Astrocyte (in vitro differentiated cells and primary cell): ENCODE results near the gene LMCD1. TPM values are rescaled to one million over a fixed set of nuclear protein-coding genes. Genes with fewer than 3 reads are reported as not detected.

Source experiments
- DNase-seq: peaks from one replicate; pipeline ENCODE4 v3.0.0-alpha.2; 2010; ENCODE audit warnings: low read depth
- FAIRE-seq: peaks from 2 replicates; lab custom pipeline; 2011; peaks lifted over from hg19 to GRCh38; lab: Jason Lieb, UNC
- H2AFZ ChIP-seq: 2 replicates; pipeline ENCODE4 v1.6.0; 2012; ENCODE audit warnings: low read depth, low read length, inconsistent platforms
- H3K27ac ChIP-seq: 2 replicates; pipeline ENCODE4 v1.5.1; 2011; ENCODE audit warnings: low read depth, low read length, inconsistent platforms
- H3K27me3 ChIP-seq: 2 replicates; pipeline ENCODE4 v1.6.0; 2011; ENCODE audit warnings: low read length, inconsistent platforms; ENCODE audit not compliant: insufficient read depth
- H3K36me3 ChIP-seq: 2 replicates; pipeline ENCODE4 v1.5.1; 2011; ENCODE audit warnings: low read length, inconsistent platforms; ENCODE audit not compliant: insufficient read depth
- H3K4me1 ChIP-seq: 2 replicates; pipeline ENCODE4 v1.5.1; 2011; ENCODE audit warnings: low read length, inconsistent platforms; ENCODE audit not compliant: insufficient read depth
- H3K4me2 ChIP-seq: 2 replicates; pipeline ENCODE4 v1.6.0; 2012; ENCODE audit warnings: low read length, inconsistent platforms
- H3K4me3 ChIP-seq: 2 replicates; pipeline ENCODE4 v1.5.1; 2011; ENCODE audit warnings: low read depth, mild to moderate bottlenecking, low read length, inconsistent platforms; ENCODE audit not compliant: insufficient read depth
- H3K79me2 ChIP-seq: 2 replicates; pipeline ENCODE4 v1.6.0; 2012; ENCODE audit warnings: mild to moderate bottlenecking, low read length, inconsistent platforms; ENCODE audit not compliant: insufficient read depth
- H3K9ac ChIP-seq: 2 replicates; pipeline ENCODE4 v1.6.0; 2012; ENCODE audit warnings: mild to moderate bottlenecking, low read length, inconsistent platforms
- H3K9me3 ChIP-seq: 2 replicates; pipeline ENCODE4 v1.5.1; 2012; ENCODE audit warnings: low read depth, mild to moderate bottlenecking, low read length, inconsistent platforms; ENCODE audit not compliant: insufficient read depth
- H4K20me1 ChIP-seq: 2 replicates; pipeline ENCODE4 v1.6.0; 2012; ENCODE audit warnings: low read length, inconsistent platforms; ENCODE audit not compliant: insufficient read depth
- H3K27ac Mint-ChIP-seq: one replicate; pipeline ENCODE4 v1.8.0; 2021; ENCODE audit warnings: mild to moderate bottlenecking, mixed read lengths; ENCODE audit not compliant: unreplicated experiment
- H3K27me3 Mint-ChIP-seq: one replicate; pipeline ENCODE4 v1.8.0; 2021; ENCODE audit warnings: low read depth, mixed read lengths; ENCODE audit not compliant: unreplicated experiment
- H3K36me3 Mint-ChIP-seq: one replicate; pipeline ENCODE4 v1.8.0; 2021; ENCODE audit warnings: low read depth, mixed read lengths; ENCODE audit not compliant: unreplicated experiment
- H3K4me1 Mint-ChIP-seq: one replicate; pipeline ENCODE4 v1.8.0; 2021; ENCODE audit warnings: low read depth, mixed read lengths; ENCODE audit not compliant: unreplicated experiment
- H3K4me3 Mint-ChIP-seq: one replicate; pipeline ENCODE4 v1.8.0; 2021; ENCODE audit warnings: mild to moderate bottlenecking, moderate library complexity, mixed read lengths; ENCODE audit not compliant: unreplicated experiment
- H3K9me3 Mint-ChIP-seq: one replicate; pipeline ENCODE4 v1.8.0; 2021; ENCODE audit warnings: mild to moderate bottlenecking, mixed read lengths; ENCODE audit not compliant: unreplicated experiment
- CTCF ChIP-seq: IDR thresholded peaks from 2 replicates; pipeline ENCODE4 v1.5.1; 2011; ENCODE audit warnings: low read depth, mild to moderate bottlenecking, inconsistent platforms, low read length, moderate library complexity; ENCODE audit not compliant: insufficient read depth
- EZH2 ChIP-seq: IDR thresholded peaks from 2 replicates; pipeline ENCODE4 v1.6.1; 2012; ENCODE audit warnings: mild to moderate bottlenecking, low read length, inconsistent platforms; ENCODE audit not compliant: insufficient read depth
- total RNA-seq: library from RNA; stranded (reverse); gene quantifications from 2 replicates; pipeline ENCODE4 v1.2.1, GENCODE V29; 2021

The LMCD1 gene
- total RNA-seq, 1 donor from 2014 or later, result 374 TPM

DNA sequence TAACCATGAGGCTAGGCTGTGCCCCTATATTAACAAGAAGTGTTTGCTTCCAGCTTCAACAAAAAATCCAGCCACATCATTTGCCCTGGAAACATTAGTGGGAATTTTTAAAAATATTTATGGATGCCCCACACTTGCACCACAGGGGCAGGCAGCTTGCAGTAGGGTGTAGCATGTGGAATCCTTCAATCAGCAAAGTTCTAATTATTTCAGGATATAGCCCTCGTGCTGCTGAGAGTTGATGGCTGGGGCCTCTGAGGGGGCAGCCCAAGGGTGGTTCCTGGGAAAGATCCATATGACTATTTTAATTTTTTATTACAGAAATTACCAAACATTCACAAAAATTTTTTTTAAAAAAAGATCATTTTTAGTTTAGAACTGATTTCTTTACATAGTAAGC is 35.1 kb upstream of the LMCD1 start:
- no peak overlapping the region for H3K27ac ChIP-seq
- no peak overlapping the region for H3K27ac Mint-ChIP-seq

DNA sequence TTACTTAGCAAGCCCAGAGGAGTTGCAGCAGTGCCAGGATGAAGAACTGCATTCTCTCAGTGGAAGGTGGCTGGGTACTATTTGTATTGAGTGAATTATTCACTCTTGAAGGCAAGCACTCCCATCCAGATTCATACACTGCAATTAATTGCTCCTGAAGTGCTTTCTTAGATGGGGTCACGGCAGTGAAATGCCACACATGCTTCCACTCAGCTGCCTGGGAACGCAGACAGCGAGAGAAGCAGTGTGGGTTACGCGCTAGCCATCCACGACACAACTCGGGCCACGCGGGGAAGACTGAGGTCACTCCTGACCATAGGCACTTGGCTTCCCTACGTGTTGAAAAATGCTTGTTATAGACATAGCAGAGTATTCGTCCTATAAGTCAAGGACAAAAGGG is 30.8 kb upstream of the LMCD1 start:
- Mint-ChIP-seq H3K9me3 (no peaks in the 10 kb centered on the region), H3K4me1 (no peaks in the 10 kb centered on the region), H3K4me3 (no peak overlapping the region), H3K27ac (no peak overlapping the region), H3K27me3 (no peaks in the 10 kb centered on the region), H3K36me3 (peaks cover 3% of the 10 kb centered on the region)
- H3K4me3 ChIP-seq, result no peak overlapping the region
- H3K9me3 ChIP-seq, result no peaks in the 10 kb centered on the region
- FAIRE-seq (no peak), DNase-seq (peak; percentile 72)
- no peaks in the 10 kb centered on the region for H4K20me1 ChIP-seq
- no peaks in the 10 kb centered on the region for H3K27me3 ChIP-seq
- no peaks in the 10 kb centered on the region for H3K4me1 ChIP-seq
- no peaks in the 10 kb centered on the region for H3K36me3 ChIP-seq
- no peak overlapping the region for H2AFZ ChIP-seq
- H3K79me2 ChIP-seq, result no peaks in the 10 kb centered on the region
- no peak overlapping the region for H3K4me2 ChIP-seq
- no peak overlapping the region for H3K9ac ChIP-seq
- H3K27ac ChIP-seq, result no peak overlapping the region
- no peak for TF ChIP-seq EZH2
- TF ChIP-seq CTCF, result no peak

More for the DNA sequence above, 35.1 kb upstream of the LMCD1 start:
- Mint-ChIP-seq H3K4me1 (no peaks in the 10 kb centered on the region), H3K9me3 (no peaks in the 10 kb centered on the region), H3K4me3 (no peak overlapping the region), H3K27me3 (peaks cover 4% of the 10 kb centered on the region), H3K36me3 (peaks cover 3% of the 10 kb centered on the region)
- H3K27me3 ChIP-seq, result no peaks in the 10 kb centered on the region
- no peak overlapping the region for H3K4me2 ChIP-seq
- H3K79me2 ChIP-seq, result no peaks in the 10 kb centered on the region
- no peak overlapping the region for H2AFZ ChIP-seq
- TF ChIP-seq CTCF (no peak), EZH2 (no peak)
- H3K36me3 ChIP-seq, result no peaks in the 10 kb centered on the region
- no peak for FAIRE-seq
- H3K4me1 ChIP-seq, result peaks cover 6% of the 10 kb centered on the region
- H4K20me1 ChIP-seq, result no peaks in the 10 kb centered on the region
- no peaks in the 10 kb centered on the region for H3K9me3 ChIP-seq
- H3K4me3 ChIP-seq, result no peak overlapping the region
- DNase-seq, result no peak
- no peak overlapping the region for H3K9ac ChIP-seq

GRCh38 chr3:8472549-8472948 is 29.1 kb upstream of the LMCD1 start:
- H3K9me3 ChIP-seq, result no peaks in the 10 kb centered on the region
- FAIRE-seq, result no peak
- Mint-ChIP-seq H3K27ac (no peak overlapping the region), H3K4me3 (no peak overlapping the region), H3K27me3 (no peaks in the 10 kb centered on the region), H3K9me3 (no peaks in the 10 kb centered on the region), H3K36me3 (no peaks in the 10 kb centered on the region), H3K4me1 (no peaks in the 10 kb centered on the region)
- H3K4me1 ChIP-seq, result no peaks in the 10 kb centered on the region
- no peak overlapping the region for H3K4me3 ChIP-seq
- H3K9ac ChIP-seq, result no peak overlapping the region
- TF ChIP-seq EZH2 (no peak), CTCF (no peak)
- no peak overlapping the region for H3K4me2 ChIP-seq
- no peak for DNase-seq
- no peaks in the 10 kb centered on the region for H3K36me3 ChIP-seq
- H2AFZ ChIP-seq, result no peak overlapping the region
- H3K27me3 ChIP-seq, result no peaks in the 10 kb centered on the region
- H4K20me1 ChIP-seq, result no peaks in the 10 kb centered on the region
- H3K79me2 ChIP-seq, result no peaks in the 10 kb centered on the region
- no peak overlapping the region for H3K27ac ChIP-seq
